Lung (tissue), 12 donors: ENCODE results near the gene TMA16. TPM values are rescaled to one million over a fixed set of nuclear protein-coding genes. Genes with fewer than 3 reads are reported as not detected.

ENCODE experiments used
- ATAC-seq: fragments of 200-7000 bp; cut with Tn5 transposase; one replicate; pipeline ENCODE4 v1.9.1; 2020; ENCODE audit warnings: moderate number of reproducible peaks; ENCODE audit not compliant: insufficient read depth, low FRiP score
- DNase-seq, 3 donors: peaks; one replicate each; pipeline ENCODE4 v3.0.0-alpha.2; 2013 to 2017
- H3K27ac ChIP-seq, 2 donors: one replicate each; pipeline ENCODE4 v1.5.1; 2013; ENCODE audit warnings: mild to moderate bottlenecking in 2 of 2, moderate library complexity in 2 of 2, control low read depth in 1 of 2, inconsistent platforms in 1 of 2, low read depth in 1 of 2, low read length in 1 of 2
- H3K27me3 ChIP-seq, 3 donors: one replicate each; pipeline ENCODE4 v1.5.1; 2013; ENCODE audit warnings: low read length in 2 of 3; ENCODE audit not compliant: control insufficient read depth in 3 of 3, insufficient read depth in 3 of 3
- H3K36me3 ChIP-seq, 4 donors: one replicate each; pipeline ENCODE4 v1.5.1; 2013; ENCODE audit warnings: low read length in 4 of 4, mild to moderate bottlenecking in 1 of 4, moderate library complexity in 1 of 4; ENCODE audit not compliant: control insufficient read depth in 4 of 4, insufficient read depth in 4 of 4
- H3K4me1 ChIP-seq, 5 donors: one replicate each; pipeline ENCODE4 v1.5.1; 2013; ENCODE audit warnings: low read length in 5 of 5, mild to moderate bottlenecking in 2 of 5, moderate library complexity in 1 of 5; ENCODE audit not compliant: control insufficient read depth in 5 of 5, insufficient read depth in 5 of 5
- H3K4me3 ChIP-seq: one replicate; pipeline ENCODE4 v1.5.1; 2013; ENCODE audit warnings: mild to moderate bottlenecking, control low read depth, moderate library complexity
- H3K9ac ChIP-seq, 2 donors: one replicate each; pipeline ENCODE4 v1.5.1; 2013; ENCODE audit warnings: low read length in 2 of 2, control low read depth in 1 of 2; ENCODE audit not compliant: insufficient read depth in 1 of 2
- H3K9me3 ChIP-seq, 4 donors: one replicate each; pipeline ENCODE4 v1.5.1; 2013; ENCODE audit warnings: low read length in 3 of 4, mild to moderate bottlenecking in 1 of 4, moderate library complexity in 1 of 4; ENCODE audit not compliant: control insufficient read depth in 4 of 4, insufficient read depth in 3 of 4
- WGBS, 2 donors: extraction: QIAGEN DNeasy Blood & Tissue Kit; methylation state at CpG; one replicate each; pipeline ENCODE4 v1.1.7; 2013; 5-methylcytosine and 5-hydroxymethylcytosine counted together
- polyA plus RNA-seq, 2 donors: library from polyadenylated mRNA; stranded (reverse); fragments of 200-250 nt; gene quantifications; one replicate each; pipeline ENCODE4 v1.2.1, GENCODE V29; 2013
- total RNA-seq, 2 donors: library from RNA; depleted of rRNA in 1 of 2; stranded (reverse); fragments of >200 nt in 1 of 2; gene quantifications; one replicate each; pipeline ENCODE4 v1.2.1, GENCODE V29; 2014 to 2021
- TF ChIP-seq, protein P1 (sequence below): IDR thresholded peaks from 2 replicates; pipeline ENCODE4 v1.5.1; 2012; ENCODE audit warnings: mild to moderate bottlenecking; ENCODE audit errors: control extremely low read depth, extremely low read depth
- donor health status: control.
- donor health status: control.
- donor health status: Bipolar disorder and iron deficiency.
- donor health status: healthy.
- donor health status: DM: yes; HTN: yes; CAD: no.

TMA16 gene
- total and polyA plus RNA-seq, 4 donors: 15.7 to 23.8 (median 19.8) TPM

DNA sequence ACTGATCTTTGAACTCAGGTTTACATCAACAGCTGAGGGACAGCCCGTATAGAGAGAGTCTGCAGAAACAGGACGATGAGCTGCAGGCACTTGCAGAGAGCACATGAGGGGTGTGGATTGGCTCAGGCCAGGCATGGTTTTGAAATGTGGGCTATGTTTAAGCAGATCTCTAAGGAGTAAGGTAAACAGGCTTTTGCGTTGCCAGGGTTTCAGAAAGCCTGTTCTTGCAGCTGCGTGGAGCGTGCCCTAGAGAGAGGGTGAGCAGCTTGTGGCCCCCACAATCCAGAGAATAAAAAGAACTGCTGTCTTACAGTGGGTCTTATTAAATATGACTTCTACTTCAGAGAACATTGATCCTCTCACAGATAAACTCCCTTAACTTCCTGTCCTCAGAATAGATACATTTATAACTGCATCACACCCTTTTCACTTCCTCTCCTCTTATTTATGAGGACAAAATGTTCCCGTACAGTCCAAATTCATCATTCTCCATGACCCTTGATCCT, 64.1 kb downstream of the TMA16 start:
- peak; percentile 58 for ATAC-seq
- H3K9me3 ChIP-seq: no peaks in the 10 kb centered on the region
- H3K4me1 ChIP-seq: peaks cover 0 to 4% (median 0%) of the 10 kb centered on the region in 5 donors
- WGBS, 2 donors: 4 to 8% methylated on average over 6 of the region's 6 CpGs
- DNase-seq: peak; percentile 25 to 47 (median 39)
- H3K27me3 ChIP-seq: no peaks in the 10 kb centered on the region
- no peaks in the 10 kb centered on the region for H3K36me3 ChIP-seq
- TF ChIP-seq, protein P1, sequence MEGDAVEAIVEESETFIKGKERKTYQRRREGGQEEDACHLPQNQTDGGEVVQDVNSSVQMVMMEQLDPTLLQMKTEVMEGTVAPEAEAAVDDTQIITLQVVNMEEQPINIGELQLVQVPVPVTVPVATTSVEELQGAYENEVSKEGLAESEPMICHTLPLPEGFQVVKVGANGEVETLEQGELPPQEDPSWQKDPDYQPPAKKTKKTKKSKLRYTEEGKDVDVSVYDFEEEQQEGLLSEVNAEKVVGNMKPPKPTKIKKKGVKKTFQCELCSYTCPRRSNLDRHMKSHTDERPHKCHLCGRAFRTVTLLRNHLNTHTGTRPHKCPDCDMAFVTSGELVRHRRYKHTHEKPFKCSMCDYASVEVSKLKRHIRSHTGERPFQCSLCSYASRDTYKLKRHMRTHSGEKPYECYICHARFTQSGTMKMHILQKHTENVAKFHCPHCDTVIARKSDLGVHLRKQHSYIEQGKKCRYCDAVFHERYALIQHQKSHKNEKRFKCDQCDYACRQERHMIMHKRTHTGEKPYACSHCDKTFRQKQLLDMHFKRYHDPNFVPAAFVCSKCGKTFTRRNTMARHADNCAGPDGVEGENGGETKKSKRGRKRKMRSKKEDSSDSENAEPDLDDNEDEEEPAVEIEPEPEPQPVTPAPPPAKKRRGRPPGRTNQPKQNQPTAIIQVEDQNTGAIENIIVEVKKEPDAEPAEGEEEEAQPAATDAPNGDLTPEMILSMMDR: no peak
- H3K9ac ChIP-seq: no peak overlapping the region
- H3K27ac ChIP-seq: peak overlapping the region; percentile 6 to 77
- no peak overlapping the region for H3K4me3 ChIP-seq

DNA sequence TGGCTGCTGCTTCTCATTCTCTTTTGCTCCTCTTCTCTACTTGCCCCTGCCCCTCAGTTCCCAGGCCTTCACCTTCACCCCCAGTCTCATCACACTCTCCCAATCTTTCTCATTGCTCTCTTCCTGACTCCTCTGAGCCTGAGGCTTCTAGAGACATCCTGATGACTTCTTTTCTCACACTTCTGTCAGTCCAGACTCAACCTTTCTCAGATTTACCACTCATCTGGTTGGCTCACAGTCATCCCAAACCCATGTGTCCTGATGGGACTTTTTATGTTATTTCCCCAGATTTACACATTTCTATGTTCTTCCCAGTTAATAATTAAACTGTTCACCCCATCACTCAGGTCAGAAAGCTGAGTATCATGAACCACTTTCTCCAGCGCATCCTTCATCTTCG, 68.0 kb downstream of the TMA16 start:
- TF ChIP-seq, protein P1: no peak
- ATAC-seq: no peak
- Histone ChIP-seq H3K27me3 (no peaks in the 10 kb centered on the region), H3K4me1 (peaks cover 0 to 4% (median 0%) of the 10 kb centered on the region in 5 donors), H3K9me3 (no peaks in the 10 kb centered on the region), H3K36me3 (no peaks in the 10 kb centered on the region), H3K4me3 (no peak overlapping the region), H3K27ac (no peak overlapping the region), H3K9ac (no peak overlapping the region)
- 94 to 95% methylated on average over 2 of the region's 2 CpGs for WGBS, 2 donors
- DNase-seq: no peak

DNA sequence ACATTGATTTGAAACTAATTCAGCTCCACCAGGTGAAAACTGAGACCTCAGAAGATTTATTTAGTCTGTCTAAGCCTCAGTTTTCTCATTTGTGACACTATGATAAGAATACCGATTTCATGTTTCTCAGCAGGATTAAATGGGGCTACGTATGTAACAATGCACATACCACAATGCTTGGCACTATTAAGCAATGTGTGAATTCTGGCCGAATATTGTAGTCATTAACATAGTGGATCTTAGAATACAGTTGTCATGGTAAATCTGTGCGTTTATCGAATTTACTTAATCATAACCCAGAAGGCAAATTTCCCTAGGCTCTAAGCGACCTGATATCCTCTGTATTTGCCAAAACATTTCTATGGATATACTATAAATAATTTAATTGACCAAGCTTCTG, 69.1 kb downstream of the TMA16 start:
- H3K36me3 ChIP-seq: no peaks in the 10 kb centered on the region
- TF ChIP-seq, protein P1: no peak
- no peaks in the 10 kb centered on the region for H3K27me3 ChIP-seq
- ATAC-seq (no peak), DNase-seq (no peak)
- peaks cover 0 to under 1% (median 0%) of the 10 kb centered on the region in 5 donors for H3K4me1 ChIP-seq
- H3K9me3 ChIP-seq: no peaks in the 10 kb centered on the region
- no peak overlapping the region for H3K9ac ChIP-seq
- no peak overlapping the region for H3K4me3 ChIP-seq
- H3K27ac ChIP-seq: no peak overlapping the region
- WGBS, 2 donors: 92% methylated on average over 6 of the region's 6 CpGs

DNA sequence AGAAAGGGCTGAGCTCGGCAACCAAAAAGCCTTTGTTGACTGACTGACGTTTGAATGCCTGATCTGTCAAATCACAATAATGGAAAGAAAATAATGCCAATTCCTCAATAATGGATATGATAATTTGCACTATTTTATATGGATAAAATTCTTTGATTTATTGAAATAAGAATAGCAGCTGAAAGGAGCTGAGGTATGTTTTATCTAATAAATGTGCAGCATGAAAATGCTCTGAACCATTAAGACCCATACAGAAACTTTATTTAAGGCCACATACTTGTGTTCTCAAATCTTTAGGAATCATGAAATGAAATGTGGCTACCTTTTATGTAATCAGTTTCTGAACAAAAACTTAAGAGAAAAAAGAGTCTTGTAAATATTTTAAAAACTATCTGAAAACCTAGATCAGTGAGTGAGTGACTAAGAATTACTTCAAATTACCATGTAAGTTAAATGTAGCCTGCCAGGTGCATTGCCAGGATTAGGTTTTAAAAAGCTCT, 69.8 kb downstream of the TMA16 start:
- H3K4me1 ChIP-seq: no peaks in the 10 kb centered on the region
- no peak overlapping the region for H3K9ac ChIP-seq
- no peaks in the 10 kb centered on the region for H3K36me3 ChIP-seq
- H3K27ac ChIP-seq: no peak overlapping the region
- WGBS, 2 donors: 95 to 96% methylated on average over 2 of the region's 2 CpGs
- H3K4me3 ChIP-seq: no peak overlapping the region
- ATAC-seq (no peak), DNase-seq (no peak)
- no peaks in the 10 kb centered on the region for H3K9me3 ChIP-seq
- TF ChIP-seq, protein P1: no peak
- H3K27me3 ChIP-seq: no peaks in the 10 kb centered on the region
